Smooth muscle cell (in vitro differentiated cells): ENCODE data around the gene CTIF. TPM values are rescaled to one million over a fixed set of nuclear protein-coding genes. Genes with fewer than 3 reads are reported as not detected.

Source experiments
- DNase-seq: peaks from one replicate; lab custom pipeline; 2025; ENCODE audit not compliant: unreplicated experiment; lab: John Stamatoyannopoulos, UW
- H2AFZ ChIP-seq: fragments of 200-600 bp; sonication (generic); 2 replicates; pipeline ENCODE4 v1.6.0; 2016; ENCODE audit warnings: antibody characterized with exemption, low read depth, mild to moderate bottlenecking
- H3F3A ChIP-seq: fragments of 200-600 bp; sonication (generic); 2 replicates; pipeline ENCODE4 v1.6.0; 2017; ENCODE audit warnings: antibody characterized with exemption, low read depth
- H3K27ac ChIP-seq: fragments of 200-600 bp; sonication (generic); 2 replicates; pipeline ENCODE4 v1.5.1; 2016; ENCODE audit warnings: low read depth, mild to moderate bottlenecking
- H3K27me3 ChIP-seq: fragments of 200-600 bp; sonication (generic); 2 replicates; pipeline ENCODE4 v1.6.1; 2016; ENCODE audit warnings: low read depth, mild to moderate bottlenecking
- H3K36me3 ChIP-seq: fragments of 200-600 bp; sonication (generic); 2 replicates; pipeline ENCODE4 v1.5.1; 2016; ENCODE audit warnings: low read depth
- H3K4me1 ChIP-seq: fragments of 200-600 bp; sonication (generic); 2 replicates; pipeline ENCODE4 v1.5.1; 2016; ENCODE audit warnings: low read depth
- H3K4me2 ChIP-seq: fragments of 200-600 bp; sonication (generic); 2 replicates; pipeline ENCODE4 v1.6.0; 2016; ENCODE audit warnings: mild to moderate bottlenecking
- H3K4me3 ChIP-seq: fragments of 200-600 bp; sonication (generic); 2 replicates; pipeline ENCODE4 v1.5.1; 2016; ENCODE audit warnings: mild to moderate bottlenecking
- H3K79me2 ChIP-seq: fragments of 200-600 bp; sonication (generic); 2 replicates; pipeline ENCODE4 v1.6.0; 2016; ENCODE audit warnings: low read depth, mild to moderate bottlenecking
- H3K9ac ChIP-seq: fragments of 200-600 bp; sonication (generic); 2 replicates; pipeline ENCODE4 v1.6.0; 2016; ENCODE audit warnings: low read depth
- H3K9me3 ChIP-seq: fragments of 200-600 bp; sonication (generic); replicated peaks from 2 replicates; pipeline ENCODE4 v1.5.1; 2016; ENCODE audit warnings: low read depth
- H4K20me1 ChIP-seq: fragments of 200-600 bp; sonication (generic); 2 replicates; pipeline ENCODE4 v1.6.0; 2016; ENCODE audit warnings: low read depth
- WGBS: methylation state at CpG from one replicate; pipeline ENCODE4 v1.1.7; 2016; ENCODE audit warnings: low lambda C conversion rate; 5-methylcytosine and 5-hydroxymethylcytosine counted together
- polyA plus RNA-seq: library from polyadenylated mRNA; unstranded; fragments of >200 nt; fragmentation: Nextera tagmentation; extraction: Ambion mirVana; gene quantifications from 2 replicates; pipeline ENCODE4 v1.2.1, GENCODE V29; 2016
- total RNA-seq: library from RNA; depleted of rRNA; stranded (reverse); fragments of >200 nt; gene quantifications from 2 replicates; pipeline ENCODE4 v1.2.3, GENCODE V29; 2014
- TF ChIP-seq, protein P1 (sequence below): fragments of 200-600 bp; sonication (generic); IDR thresholded peaks from 2 replicates; pipeline ENCODE4 v1.5.1; 2017; ENCODE audit warnings: borderline replicate concordance, mild to moderate bottlenecking, antibody characterized with exemption; ENCODE audit not compliant: insufficient read depth, poor library complexity, severe bottlenecking

CTIF gene
- total and polyA plus RNA-seq, 2 experiments from 2014 or later = 22.2 to 25.3 TPM

GRCh38 chr18:48757906-48758305 lies 219.1 kb downstream of the CTIF start:
- H4K20me1 ChIP-seq = no peaks in the 10 kb centered on the region
- no peaks in the 10 kb centered on the region for H3K27me3 ChIP-seq
- no peak overlapping the region for H3K4me3 ChIP-seq
- no peaks in the 10 kb centered on the region for H3K79me2 ChIP-seq
- TF ChIP-seq, protein P1, sequence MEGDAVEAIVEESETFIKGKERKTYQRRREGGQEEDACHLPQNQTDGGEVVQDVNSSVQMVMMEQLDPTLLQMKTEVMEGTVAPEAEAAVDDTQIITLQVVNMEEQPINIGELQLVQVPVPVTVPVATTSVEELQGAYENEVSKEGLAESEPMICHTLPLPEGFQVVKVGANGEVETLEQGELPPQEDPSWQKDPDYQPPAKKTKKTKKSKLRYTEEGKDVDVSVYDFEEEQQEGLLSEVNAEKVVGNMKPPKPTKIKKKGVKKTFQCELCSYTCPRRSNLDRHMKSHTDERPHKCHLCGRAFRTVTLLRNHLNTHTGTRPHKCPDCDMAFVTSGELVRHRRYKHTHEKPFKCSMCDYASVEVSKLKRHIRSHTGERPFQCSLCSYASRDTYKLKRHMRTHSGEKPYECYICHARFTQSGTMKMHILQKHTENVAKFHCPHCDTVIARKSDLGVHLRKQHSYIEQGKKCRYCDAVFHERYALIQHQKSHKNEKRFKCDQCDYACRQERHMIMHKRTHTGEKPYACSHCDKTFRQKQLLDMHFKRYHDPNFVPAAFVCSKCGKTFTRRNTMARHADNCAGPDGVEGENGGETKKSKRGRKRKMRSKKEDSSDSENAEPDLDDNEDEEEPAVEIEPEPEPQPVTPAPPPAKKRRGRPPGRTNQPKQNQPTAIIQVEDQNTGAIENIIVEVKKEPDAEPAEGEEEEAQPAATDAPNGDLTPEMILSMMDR = no peak
- no peak for DNase-seq
- H3K36me3 ChIP-seq = peaks cover 6% of the 10 kb centered on the region
- no peaks in the 10 kb centered on the region for H3K9me3 ChIP-seq
- no peak overlapping the region for H3K9ac ChIP-seq
- H3K4me2 ChIP-seq = no peak overlapping the region
- H3F3A ChIP-seq = no peaks in the 10 kb centered on the region
- no peak overlapping the region for H2AFZ ChIP-seq
- 97% methylated on average over 13 of the region's 13 CpGs for WGBS
- no peaks in the 10 kb centered on the region for H3K4me1 ChIP-seq
- H3K27ac ChIP-seq = no peak overlapping the region

GRCh38 chr18:48761582-48761981 lies 222.8 kb downstream of the CTIF start:
- Histone ChIP-seq H3K27ac (no peak overlapping the region), H2AFZ (no peak overlapping the region), H3K27me3 (no peaks in the 10 kb centered on the region), H3F3A (no peaks in the 10 kb centered on the region), H3K9me3 (no peaks in the 10 kb centered on the region), H3K79me2 (no peaks in the 10 kb centered on the region), H3K36me3 (peaks cover 6% of the 10 kb centered on the region), H3K4me3 (no peak overlapping the region), H3K9ac (no peak overlapping the region), H4K20me1 (no peaks in the 10 kb centered on the region), H3K4me2 (no peak overlapping the region), H3K4me1 (no peaks in the 10 kb centered on the region)
- TF ChIP-seq, protein P1 = no peak
- WGBS = 97% methylated on average over 19 of the region's 19 CpGs
- DNase-seq = no peak

DNA sequence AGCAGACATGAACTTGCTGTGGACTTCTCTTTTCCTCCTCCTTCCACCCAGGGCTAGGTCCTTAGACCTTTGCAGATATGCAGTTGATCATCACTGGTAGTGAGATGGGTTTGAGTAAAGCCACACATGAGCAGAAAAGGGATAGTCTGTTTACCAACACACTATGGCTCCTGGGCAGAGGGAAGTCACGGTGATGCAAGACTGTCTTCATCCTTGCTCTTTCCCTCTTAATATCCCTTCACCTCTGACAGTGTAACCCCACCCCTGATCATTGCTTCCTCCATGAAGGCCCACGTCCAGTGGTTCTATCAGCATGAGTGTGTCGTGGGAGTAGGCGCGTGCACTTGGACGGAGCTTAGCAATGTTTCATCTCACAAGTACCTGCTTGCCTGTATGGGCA lies 223.2 kb downstream of the CTIF start:
- 98% methylated on average over 6 of the region's 6 CpGs for WGBS
- H3K36me3 ChIP-seq = peaks cover 2% of the 10 kb centered on the region

More for the DNA sequence above, 223.2 kb downstream of the CTIF start:
- Histone ChIP-seq H3K9me3 (no peaks in the 10 kb centered on the region), H2AFZ (no peak overlapping the region), H3K27ac (no peak overlapping the region), H3K79me2 (no peaks in the 10 kb centered on the region), H3K4me3 (no peak overlapping the region), H3K27me3 (no peaks in the 10 kb centered on the region), H3K9ac (no peak overlapping the region), H3F3A (peaks cover 2% of the 10 kb centered on the region), H3K4me1 (peaks cover 3% of the 10 kb centered on the region), H3K4me2 (no peak overlapping the region), H4K20me1 (no peaks in the 10 kb centered on the region)
- DNase-seq = no peak
- TF ChIP-seq, protein P1 = no peak
